ENCODE measurements around the gene LOXL3.
A peak's percentile ranks its signal among the peaks of the same experiment; 100 is the strongest.

- TF ChIP-seq CTCF (IDR thresholded peaks at IDR 0.05; ENCODE audit: poor library complexity) = peak; percentile 44
- no peak for TF ChIP-seq EZH2phosphoT487 (IDR thresholded peaks at IDR 0.05; ENCODE audit: low read depth, severe bottlenecking, unreplicated experiment)
Measured at GRCh38 chr2:74502720-74503505, 50.8 kb downstream of the LOXL3 start.

Measured in hepatocyte (in vitro differentiated cells).